ENCODE measurements around the gene NHP2. TPM values are rescaled to one million over a fixed set of nuclear protein-coding genes. Genes with fewer than 3 reads are reported as not detected.
A peak's percentile ranks its signal among the peaks of the same experiment; 100 is the strongest.

NHP2 gene
- total RNA-seq, 6 experiments from 2014 or later: 35.5 to 174 (median 43.9) TPM

DNA sequence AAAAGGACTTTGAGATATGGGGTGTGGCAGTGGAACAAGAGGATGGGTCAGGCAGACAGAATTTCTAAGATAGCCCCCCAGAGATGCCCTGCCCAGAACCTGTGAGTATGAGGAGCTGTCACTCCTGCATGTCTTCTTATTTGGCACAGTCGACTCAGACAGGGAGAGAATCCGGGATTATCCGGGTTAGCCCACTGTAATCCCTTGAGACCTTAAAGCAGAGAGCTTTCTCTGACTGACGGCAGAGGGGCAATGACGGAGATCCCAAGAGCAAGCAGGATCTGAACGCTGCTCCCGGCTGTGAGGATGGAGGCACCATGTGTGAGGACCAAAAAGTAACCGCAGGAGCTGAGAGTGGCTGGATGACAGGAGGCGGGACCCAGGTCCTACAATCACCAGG lies 8.8 kb upstream of the NHP2 start:
- Histone ChIP-seq H3K4me3 (no peak overlapping the region), H3K27ac (no peak overlapping the region), H3K4me1 (peaks cover 0 to 7% (median 0%) of the 10 kb centered on the region in 4 donors), H3K9me3 (no peaks in the 10 kb centered on the region), H3K27me3 (no peaks in the 10 kb centered on the region), H3K36me3 (no peaks in the 10 kb centered on the region)
- DNase-seq (no peak), ATAC-seq (no peak)
- intact Hi-C loops (cut with DNase I): loop anchor here (5.0 to 10.0 kb wide), 2 partner anchors 85 to 88 kb away; no protein-coding TSS in a partner anchor
- WGBS (ENCODE audit: insufficient coverage, low coverage, low lambda C conversion rate, missing lambda C conversion rate): 51% methylated on average over 5 of the region's 9 CpGs
- TF ChIP-seq POLR2A (IDR thresholded peaks at IDR 0.05): no peak
- TF ChIP-seq, protein P1, sequence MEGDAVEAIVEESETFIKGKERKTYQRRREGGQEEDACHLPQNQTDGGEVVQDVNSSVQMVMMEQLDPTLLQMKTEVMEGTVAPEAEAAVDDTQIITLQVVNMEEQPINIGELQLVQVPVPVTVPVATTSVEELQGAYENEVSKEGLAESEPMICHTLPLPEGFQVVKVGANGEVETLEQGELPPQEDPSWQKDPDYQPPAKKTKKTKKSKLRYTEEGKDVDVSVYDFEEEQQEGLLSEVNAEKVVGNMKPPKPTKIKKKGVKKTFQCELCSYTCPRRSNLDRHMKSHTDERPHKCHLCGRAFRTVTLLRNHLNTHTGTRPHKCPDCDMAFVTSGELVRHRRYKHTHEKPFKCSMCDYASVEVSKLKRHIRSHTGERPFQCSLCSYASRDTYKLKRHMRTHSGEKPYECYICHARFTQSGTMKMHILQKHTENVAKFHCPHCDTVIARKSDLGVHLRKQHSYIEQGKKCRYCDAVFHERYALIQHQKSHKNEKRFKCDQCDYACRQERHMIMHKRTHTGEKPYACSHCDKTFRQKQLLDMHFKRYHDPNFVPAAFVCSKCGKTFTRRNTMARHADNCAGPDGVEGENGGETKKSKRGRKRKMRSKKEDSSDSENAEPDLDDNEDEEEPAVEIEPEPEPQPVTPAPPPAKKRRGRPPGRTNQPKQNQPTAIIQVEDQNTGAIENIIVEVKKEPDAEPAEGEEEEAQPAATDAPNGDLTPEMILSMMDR (IDR thresholded peaks at IDR 0.05): no peak

DNA sequence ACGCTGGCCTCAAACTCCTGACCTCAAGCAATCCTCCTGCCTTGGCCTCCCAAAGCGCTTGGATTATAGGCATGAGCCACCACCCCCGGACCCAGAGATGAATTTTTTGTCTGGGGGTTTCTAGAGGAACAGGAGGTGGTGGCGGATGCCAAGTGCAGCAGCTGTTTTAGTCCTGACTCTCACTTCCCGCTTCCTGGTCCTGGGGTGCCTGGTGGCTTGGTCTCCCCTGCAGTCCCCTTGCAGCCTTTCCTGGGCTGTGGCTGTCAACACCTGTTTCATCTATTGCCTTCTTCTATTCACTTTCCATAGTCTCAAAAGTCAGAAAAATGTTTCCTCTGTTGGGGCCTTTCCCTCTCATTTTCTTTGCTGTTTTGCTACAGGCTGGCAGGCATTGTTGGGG lies 6.5 kb upstream of the NHP2 start:
- WGBS (ENCODE audit: insufficient coverage, low coverage, low lambda C conversion rate, missing lambda C conversion rate): 86% methylated on average over 4 of the region's 5 CpGs
- intact Hi-C loops (cut with DNase I): loop anchor here (5.0 to 10.0 kb wide), 2 partner anchors 83 to 85 kb away; no protein-coding TSS in a partner anchor
- no peaks in the 10 kb centered on the region for H3K9me3 ChIP-seq

DNA sequence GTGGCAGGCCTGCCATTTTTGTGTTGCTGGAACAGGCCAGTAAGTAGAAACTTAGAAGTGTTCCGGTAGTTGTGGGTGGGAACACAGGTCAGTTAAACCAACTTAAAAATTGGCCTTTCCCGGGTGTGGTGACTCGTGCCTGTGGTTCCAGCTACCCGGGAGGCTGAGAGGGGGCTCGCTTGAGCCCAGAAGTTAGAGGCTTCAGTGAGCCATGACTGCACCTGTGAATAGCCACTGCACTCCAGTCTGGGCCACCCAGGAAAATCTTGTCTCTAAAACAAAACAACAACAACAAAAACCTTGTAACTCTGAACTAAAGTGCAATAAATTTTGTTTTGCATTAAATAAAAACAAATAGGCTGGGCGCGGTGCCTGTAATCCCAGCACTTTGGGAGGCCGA lies 1.4 kb upstream of the NHP2 start:
- Histone ChIP-seq H3K27ac (no peak overlapping the region), H3K4me1 (peaks cover 0 to 11% (median 4%) of the 10 kb centered on the region in 4 donors), H3K36me3 (peaks cover 0 to 9% (median 3%) of the 10 kb centered on the region in 4 donors), H3K9me3 (no peaks in the 10 kb centered on the region), H3K27me3 (no peaks in the 10 kb centered on the region), H3K4me3 (no peak overlapping the region)
- intact Hi-C loops (cut with DNase I): no loop called here
- 88% methylated on average over 8 of the region's 8 CpGs for WGBS (ENCODE audit: insufficient coverage, low coverage, low lambda C conversion rate, missing lambda C conversion rate)
- TF ChIP-seq POLR2A (IDR thresholded peaks at IDR 0.05): no peak
- TF ChIP-seq, protein P1 (IDR thresholded peaks at IDR 0.05): no peak
- DNase-seq: no peak
- no peak for ATAC-seq

More for the DNA sequence above, 6.5 kb upstream of the NHP2 start:
- Histone ChIP-seq H3K27ac (no peak overlapping the region), H3K4me1 (peaks cover 0 to 7% (median 0%) of the 10 kb centered on the region in 4 donors), H3K36me3 (no peaks in the 10 kb centered on the region), H3K27me3 (no peaks in the 10 kb centered on the region), H3K4me3 (no peak overlapping the region)
- ATAC-seq (no peak), DNase-seq (no peak)
- TF ChIP-seq POLR2A (IDR thresholded peaks at IDR 0.05): no peak
- TF ChIP-seq, protein P1 (IDR thresholded peaks at IDR 0.05): no peak

DNA sequence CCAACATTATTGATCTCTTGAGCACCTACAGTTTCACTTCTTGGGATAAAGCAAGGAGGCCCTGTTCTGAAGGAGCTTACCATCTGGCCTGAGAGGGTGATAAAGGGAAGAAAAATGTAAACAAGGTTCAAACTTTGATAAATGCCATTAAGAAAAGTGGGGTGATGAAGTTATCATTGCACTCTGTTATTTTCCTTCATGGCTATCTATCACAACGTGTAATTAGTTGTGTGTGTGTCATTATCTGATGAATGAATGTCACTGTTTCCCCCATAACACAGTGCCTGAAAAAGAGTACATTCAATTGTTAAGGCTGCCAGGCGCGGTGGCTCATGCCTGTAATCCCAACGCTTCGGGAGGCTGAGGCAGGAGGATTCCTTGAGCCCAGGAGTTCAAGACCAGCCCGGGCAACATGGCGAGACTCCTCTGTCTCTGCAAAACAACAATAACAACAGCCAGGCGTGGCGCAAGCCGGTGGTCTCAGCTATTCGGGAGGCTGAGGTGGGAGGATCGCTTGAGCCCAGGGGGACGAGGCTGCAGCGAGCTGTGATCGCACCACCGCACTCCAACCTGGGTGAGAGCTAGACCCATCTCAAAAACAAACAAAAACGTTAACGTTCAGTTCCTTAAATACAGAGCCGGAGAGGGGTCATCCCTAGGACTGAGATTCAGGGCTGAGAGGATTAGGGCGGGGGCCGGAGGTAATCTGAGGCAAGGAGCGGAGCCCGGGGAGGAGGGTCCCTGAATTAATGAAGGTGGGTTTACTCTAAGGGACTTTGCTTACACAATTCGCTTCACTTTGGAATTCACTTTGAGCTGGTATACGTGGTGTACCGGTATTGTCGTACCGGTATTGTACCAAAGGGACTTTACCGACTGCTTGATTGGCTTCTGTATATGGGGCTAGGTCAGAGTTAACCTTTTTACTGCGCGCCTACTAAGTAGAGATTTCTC lies 917 bp downstream of the NHP2 start:
- Histone ChIP-seq H3K27ac (peak overlapping the region; percentile 5 to 56 (median 16)), H3K9me3 (no peaks in the 10 kb centered on the region), H3K4me3 (peak overlapping the region; percentile 60 to 83 (median 76)), H3K4me1 (peaks cover 0 to 11% (median 4%) of the 10 kb centered on the region in 4 donors), H3K36me3 (peaks cover 0 to 30% (median 12%) of the 10 kb centered on the region in 4 donors), H3K27me3 (no peaks in the 10 kb centered on the region)
- intact Hi-C loops (cut with DNase I): no loop called here
- DNase-seq (no peak), ATAC-seq (no peak)
- WGBS (ENCODE audit: insufficient coverage, low coverage, low lambda C conversion rate, missing lambda C conversion rate): 38% methylated on average over 22 of the region's 31 CpGs
- TF ChIP-seq, protein P1 (IDR thresholded peaks at IDR 0.05): no peak
- TF ChIP-seq POLR2A (IDR thresholded peaks at IDR 0.05): no peak

All from right lobe of liver (tissue), 6 donors.